Kidney capillary endothelial cell (primary cell): Measurements from ENCODE around the gene MOB3A.
A peak's percentile ranks its signal among the peaks of the same experiment; 100 is the strongest.

Source experiments
- DNase-seq: peaks from one replicate; pipeline ENCODE4 v3.0.0-alpha.2; 2018; ENCODE audit warnings: low spot score

The MOB3A gene

GRCh38 chr19:2059422-2060201 is 36.5 kb downstream of the MOB3A start:
- no peak for DNase-seq

- DNase-seq, result no peak
Measured at GRCh38 chr19:2058570-2059421, 37.3 kb downstream of the MOB3A start.

GRCh38 chr19:2057484-2058469 is 38.3 kb downstream of the MOB3A start:
- DNase-seq, result no peak

- no peak for DNase-seq
Measured at GRCh38 chr19:2056837-2057192, 39.3 kb downstream of the MOB3A start.

GRCh38 chr19:2055931-2056836 is 39.9 kb downstream of the MOB3A start:
- DNase-seq, result no peak

GRCh38 chr19:2054763-2055162 is 41.4 kb downstream of the MOB3A start:
- no peak for DNase-seq

- no peak for DNase-seq
Measured at GRCh38 chr19:2053601-2054389, 42.3 kb downstream of the MOB3A start.

GRCh38 chr19:2051773-2052704 is 44.1 kb downstream of the MOB3A start:
- no peak for DNase-seq

- peak; percentile 86 for DNase-seq
Measured at GRCh38 chr19:2050991-2051772, 44.9 kb downstream of the MOB3A start, which contains the start of gene MKNK2. Gene MKNK2 (minus strand): TSS chr19:2051244. CDS start chr19:2050851, 393 bp downstream.

- DNase-seq, result no peak
Measured at GRCh38 chr19:2050349-2050990, 45.7 kb downstream of the MOB3A start.

- DNase-seq, result no peak
Measured at GRCh38 chr19:2049741-2050348, 46.3 kb downstream of the MOB3A start.

GRCh38 chr19:2048959-2049740 is 47.0 kb downstream of the MOB3A start:
- DNase-seq, result no peak

GRCh38 chr19:2048104-2048958 is 47.8 kb downstream of the MOB3A start:
- no peak for DNase-seq

GRCh38 chr19:2047449-2048103 is 48.5 kb downstream of the MOB3A start:
- peak; percentile 65 for DNase-seq

GRCh38 chr19:2047076-2047448 is 49.1 kb downstream of the MOB3A start:
- DNase-seq, result no peak
